ENCODE results near the gene GALNT18. TPM values are rescaled to one million over a fixed set of nuclear protein-coding genes. Genes with fewer than 3 reads are reported as not detected.

The GALNT18 gene
- total RNA-seq, 1 donor from 2014 or later: 0.53 TPM

GRCh38 chr11:11500744-11501487 is 120.9 kb downstream of the GALNT18 start:
- DNase-seq (ENCODE audit: low read depth, low spot score): no peak

- DNase-seq (ENCODE audit: low read depth, low spot score): no peak
Observed at GRCh38 chr11:11499300-11499699, 122.5 kb downstream of the GALNT18 start.

DNA sequence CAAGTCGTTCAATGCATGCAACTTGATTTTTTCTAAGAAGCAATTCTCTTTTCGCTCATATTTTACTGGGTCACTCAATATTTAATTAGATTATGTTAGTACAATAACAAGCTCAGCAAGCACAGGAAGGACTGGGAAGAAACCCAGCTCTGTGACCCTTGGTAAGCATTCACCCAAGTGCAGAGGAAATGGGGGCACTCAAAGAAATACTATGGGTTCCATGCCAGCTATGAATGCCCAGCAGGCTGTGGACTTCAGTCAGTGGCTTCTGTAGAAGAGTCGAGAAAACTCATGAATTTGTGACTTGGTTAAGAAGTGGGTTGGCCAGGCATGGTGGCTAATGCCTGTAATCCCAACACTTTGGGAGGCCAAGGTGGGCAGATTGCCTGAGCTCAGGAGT is 123.6 kb downstream of the GALNT18 start:
- no peak for DNase-seq (ENCODE audit: low read depth, low spot score)

GRCh38 chr11:11496879-11497278 is 124.9 kb downstream of the GALNT18 start:
- DNase-seq (ENCODE audit: low read depth, low spot score): no peak

- no peak for DNase-seq (ENCODE audit: low read depth, low spot score)
Observed at GRCh38 chr11:11494348-11494747, 127.5 kb downstream of the GALNT18 start.

DNA sequence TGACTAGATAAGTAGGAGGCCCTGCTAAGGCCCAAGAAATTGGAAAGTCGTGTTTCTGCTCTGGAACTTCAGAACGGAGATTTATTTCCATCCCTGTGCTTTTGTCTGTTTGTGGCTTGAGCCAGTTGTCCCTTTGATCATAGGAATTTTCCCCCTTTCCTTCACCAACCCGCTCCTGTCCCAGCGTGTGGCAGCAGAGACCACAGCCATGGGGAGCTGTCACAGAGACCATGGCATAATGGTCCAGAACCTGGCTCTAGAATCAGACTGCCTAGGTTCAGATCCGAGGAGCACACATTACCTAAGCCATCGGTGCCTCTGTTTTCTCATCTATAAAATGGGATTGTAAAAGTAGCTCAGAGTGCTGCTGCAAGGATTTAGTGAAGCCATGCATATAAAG is 128.1 kb downstream of the GALNT18 start:
- no peak for DNase-seq (ENCODE audit: low read depth, low spot score)

DNA sequence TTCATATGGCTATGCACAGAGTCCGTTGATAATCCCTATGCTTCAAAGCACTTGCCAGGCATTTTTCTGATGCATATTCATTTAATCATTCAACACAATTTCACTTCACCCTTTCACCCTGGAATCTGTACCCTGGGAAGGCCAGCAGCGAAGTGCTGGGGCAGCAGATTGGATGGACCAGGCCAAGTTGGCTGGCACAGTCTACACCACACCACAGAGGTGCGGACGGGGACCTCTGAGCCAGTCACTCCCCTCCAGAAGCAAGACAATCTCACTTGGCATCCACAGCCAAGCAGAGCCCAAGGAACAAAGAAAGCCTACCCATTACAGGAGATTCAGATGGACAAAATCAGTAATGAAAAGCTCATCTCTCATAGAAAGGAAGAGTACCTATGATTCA is 130.2 kb downstream of the GALNT18 start:
- DNase-seq (ENCODE audit: low read depth, low spot score): no peak

- DNase-seq (ENCODE audit: low read depth, low spot score): no peak
Observed at GRCh38 chr11:11491014-11491413, 130.8 kb downstream of the GALNT18 start.

- DNase-seq (ENCODE audit: low read depth, low spot score): no peak
Observed at GRCh38 chr11:11486423-11486822, 135.4 kb downstream of the GALNT18 start.

GRCh38 chr11:11486002-11486401 is 135.8 kb downstream of the GALNT18 start:
- DNase-seq (ENCODE audit: low read depth, low spot score): no peak

DNA sequence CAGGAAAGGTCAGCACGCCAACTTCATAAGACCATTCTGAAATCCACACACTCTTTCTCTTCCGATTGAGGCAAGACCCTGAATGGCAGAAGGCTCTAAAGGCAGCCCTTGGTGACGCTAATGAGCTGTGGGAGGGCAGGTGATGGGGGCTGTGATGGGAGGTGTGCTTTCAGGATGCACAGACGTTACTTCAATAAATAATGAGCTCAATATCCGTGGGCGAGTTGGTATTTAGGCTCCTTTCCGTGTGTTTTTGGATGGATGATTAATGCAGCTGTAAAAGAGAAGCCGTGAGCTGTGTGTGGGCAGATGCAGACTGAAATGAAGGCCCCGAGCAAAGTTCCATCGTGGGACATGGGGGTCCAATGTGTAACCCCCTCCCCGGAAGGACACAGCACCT is 138.2 kb downstream of the GALNT18 start:
- no peak for DNase-seq (ENCODE audit: low read depth, low spot score)

DNA sequence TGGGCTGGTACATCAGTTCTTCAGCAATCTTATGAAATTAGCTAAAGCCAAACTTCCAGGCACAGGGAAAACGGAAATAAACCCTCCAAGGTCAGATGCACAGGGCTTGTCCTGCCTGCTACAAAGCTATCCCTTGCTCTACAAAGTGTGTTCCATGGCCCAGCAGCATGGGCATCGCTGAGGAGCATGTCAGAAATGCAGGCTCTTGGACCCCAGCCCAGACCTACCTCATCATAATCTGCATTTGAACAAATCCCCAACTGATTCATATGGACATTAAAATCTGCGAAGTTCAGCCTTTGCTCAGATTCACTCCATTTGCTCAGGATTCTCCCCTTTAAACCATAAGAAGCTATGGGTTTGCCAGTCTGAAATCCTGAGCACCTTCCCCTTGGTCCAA is 139.1 kb downstream of the GALNT18 start:
- no peak for DNase-seq (ENCODE audit: low read depth, low spot score)

- no peak for DNase-seq (ENCODE audit: low read depth, low spot score)
Observed at GRCh38 chr11:11481371-11481770, 140.4 kb downstream of the GALNT18 start.

GRCh38 chr11:11480971-11481370 is 140.8 kb downstream of the GALNT18 start:
- no peak for DNase-seq (ENCODE audit: low read depth, low spot score)

DNA sequence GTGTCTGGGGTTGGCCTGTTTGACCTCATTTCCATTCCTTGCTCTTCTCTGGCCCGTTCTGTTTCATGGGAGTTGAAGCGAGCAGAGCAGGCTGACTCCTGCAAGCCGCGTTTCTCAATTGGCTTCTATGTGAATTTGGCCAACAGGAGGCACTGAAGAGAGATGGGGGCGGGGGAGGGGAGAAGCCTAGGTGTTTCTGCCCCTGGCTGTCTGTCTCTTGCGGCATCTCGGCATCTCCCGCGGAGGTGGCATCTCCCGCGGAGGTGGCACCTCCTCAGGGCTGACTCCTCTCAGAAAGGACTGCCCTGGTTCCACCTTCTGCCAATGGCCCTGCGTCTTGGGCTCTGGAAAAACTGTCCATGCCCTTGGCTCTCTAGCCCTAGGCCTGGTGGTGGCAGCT is 143.1 kb downstream of the GALNT18 start:
- no peak for DNase-seq (ENCODE audit: low read depth, low spot score)

DNA sequence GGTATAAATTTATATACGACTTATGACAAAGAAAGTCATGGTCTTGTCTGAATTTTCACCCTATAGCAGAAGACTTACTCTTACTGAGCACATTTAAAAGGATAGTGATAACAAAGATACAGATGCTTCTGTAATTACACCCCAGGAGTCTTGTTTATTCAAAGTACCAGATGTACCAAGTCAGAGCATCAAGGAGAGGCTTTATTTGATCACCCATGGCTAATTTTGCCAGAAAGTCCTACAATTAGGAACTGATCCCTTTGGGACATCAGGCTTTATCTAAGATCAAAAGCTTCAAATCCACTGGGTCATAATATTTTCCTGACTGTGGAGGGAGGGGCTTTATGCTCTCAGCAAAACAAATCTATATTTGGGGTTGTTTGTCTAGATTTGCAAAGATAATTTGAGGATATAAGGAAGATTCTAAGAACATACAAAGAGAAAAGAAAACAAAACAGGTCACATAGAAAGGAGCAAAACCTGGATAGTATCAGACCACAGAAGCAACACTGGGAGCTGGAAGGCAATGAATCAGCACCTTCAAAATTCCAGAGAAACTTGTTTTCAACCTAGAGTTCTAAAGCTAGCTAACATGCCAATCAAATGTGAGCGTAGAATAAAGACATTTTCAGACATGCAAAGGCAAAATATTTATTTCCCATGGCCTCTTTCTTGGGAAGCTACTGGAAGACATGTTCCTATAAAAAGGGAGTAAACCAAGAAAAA is 143.9 kb downstream of the GALNT18 start:
- DNase-seq (ENCODE audit: low read depth, low spot score): no peak

GRCh38 chr11:11476971-11477645 is 144.7 kb downstream of the GALNT18 start:
- DNase-seq (ENCODE audit: low read depth, low spot score): no peak

GRCh38 chr11:11476499-11476898 is 145.3 kb downstream of the GALNT18 start:
- DNase-seq (ENCODE audit: low read depth, low spot score): no peak

DNA sequence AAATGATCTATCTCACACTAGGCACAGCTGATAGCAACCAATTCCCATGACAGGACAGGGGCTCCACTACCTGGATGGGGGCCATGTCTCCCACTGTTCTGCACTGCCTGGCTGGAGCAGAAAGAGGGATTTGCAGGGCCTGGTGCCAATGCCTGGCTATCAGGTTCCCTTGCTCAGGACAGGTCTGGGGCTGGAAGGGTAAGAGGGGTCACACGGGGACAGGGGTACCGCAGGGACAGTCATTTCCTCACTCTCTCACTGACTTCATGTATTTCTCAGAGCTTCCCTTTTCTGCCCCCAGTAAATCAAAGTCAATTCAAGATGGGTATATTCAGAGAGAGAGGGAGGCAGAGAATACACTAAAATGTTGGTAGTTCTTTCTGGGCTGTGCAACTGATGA is 149.7 kb downstream of the GALNT18 start:
- no peak for DNase-seq (ENCODE audit: low read depth, low spot score)

GRCh38 chr11:11471201-11471600 is 150.6 kb downstream of the GALNT18 start:
- DNase-seq (ENCODE audit: low read depth, low spot score): no peak

GRCh38 chr11:11468954-11469353 is 152.9 kb downstream of the GALNT18 start:
- no peak for DNase-seq (ENCODE audit: low read depth, low spot score)

GRCh38 chr11:11467312-11467711 is 154.5 kb downstream of the GALNT18 start:
- no peak for DNase-seq (ENCODE audit: low read depth, low spot score)
